ENCODE measurements around the gene MED15.

DNA sequence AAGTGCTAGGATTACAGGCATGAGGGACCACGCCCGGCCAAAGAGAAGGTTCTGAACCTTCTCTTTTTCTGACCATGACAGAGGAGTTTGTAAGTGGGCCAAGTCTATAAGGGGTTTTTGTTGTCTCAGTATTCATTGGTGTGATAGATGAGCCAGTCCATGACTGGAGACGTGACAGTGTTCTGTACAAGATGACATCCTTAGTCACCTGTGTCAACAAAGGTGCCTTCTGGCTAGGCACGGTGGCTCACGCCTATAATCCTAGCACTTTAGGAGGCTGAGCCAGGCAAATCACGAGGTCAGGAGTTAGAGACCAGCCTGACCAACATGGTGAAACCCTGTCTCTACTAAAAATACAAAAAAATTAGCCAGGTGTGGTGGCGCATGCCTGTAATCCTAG, 7.6 kb upstream of the MED15 start:
- no peak for TF ChIP-seq CTCF (IDR thresholded peaks at IDR 0.05; ENCODE audit: low read depth, low read length, poor library complexity, severe bottlenecking)
- no peak for TF ChIP-seq EZH2phosphoT487 (IDR thresholded peaks at IDR 0.05; ENCODE audit: borderline replicate concordance, low read length)
